Ectodermal cell (in vitro differentiated cells): ENCODE data around the gene ANKIB1.
"Not testable (repeated sequence)": the region's sequence is repeated elsewhere in the genome, so short reads cannot be mapped to it uniquely, and the experiment has no call there.

ENCODE experiments used
- H3K27ac ChIP-seq: 2 replicates; pipeline ENCODE4 v1.7.0; 2013; ENCODE audit warnings: mild to moderate bottlenecking, low read depth, low read length; ENCODE audit not compliant: insufficient read depth, poor library complexity, severe bottlenecking
- H3K27me3 ChIP-seq: 2 replicates; pipeline ENCODE4 v1.7.0; 2013; ENCODE audit warnings: mild to moderate bottlenecking, low read length; ENCODE audit not compliant: insufficient read depth, control insufficient read depth, poor library complexity, severe bottlenecking
- H3K36me3 ChIP-seq: one replicate; pipeline ENCODE4 v1.7.0; 2013; ENCODE audit warnings: low read length; ENCODE audit not compliant: control insufficient read depth, insufficient read depth
- H3K4me1 ChIP-seq: one replicate; pipeline ENCODE4 v1.7.0; 2013; ENCODE audit warnings: low read length; ENCODE audit not compliant: control insufficient read depth, insufficient read depth
- H3K4me3 ChIP-seq: 2 replicates; pipeline ENCODE4 v1.7.0; 2013; ENCODE audit warnings: low read depth, low read length, control low read depth; ENCODE audit not compliant: insufficient read depth
- H3K9me3 ChIP-seq: 2 replicates; pipeline ENCODE4 v1.7.0; 2013; ENCODE audit warnings: mild to moderate bottlenecking, low read length, moderate library complexity; ENCODE audit not compliant: control insufficient read depth
- WGBS, 2 experiments: methylation state at CpG; one replicate each; pipeline ENCODE4 v1.1.7; 2013; ENCODE audit warnings: missing lambda C conversion rate in 2 of 2; 5-methylcytosine and 5-hydroxymethylcytosine counted together

ANKIB1 gene

GRCh38 chr7:92244808-92245486, 827 bp upstream of the ANKIB1 start:
- H3K36me3 ChIP-seq, result peaks cover 3% of the 10 kb centered on the region
- H3K27ac ChIP-seq, result peak overlapping the region; percentile 84
- peak overlapping the region; percentile 80 for H3K4me3 ChIP-seq
- H3K4me1 ChIP-seq, result peaks cover 12% of the 10 kb centered on the region
- WGBS, 2 experiments, result 6% methylated on average over 11 of the region's 11 CpGs
- H3K9me3 ChIP-seq, result no peaks in the 10 kb centered on the region
- no peaks in the 10 kb centered on the region for H3K27me3 ChIP-seq

- Histone ChIP-seq H3K36me3 (no peaks in the 10 kb centered on the region), H3K9me3 (no peaks in the 10 kb centered on the region), H3K4me3 (peak overlapping the region; percentile 80), H3K4me1 (peaks cover 12% of the 10 kb centered on the region), H3K27ac (peak overlapping the region; percentile 84), H3K27me3 (no peaks in the 10 kb centered on the region)
- WGBS, 2 experiments, result 1% methylated on average over 34 to 35 of the region's 35 CpGs
Measured at GRCh38 chr7:92246360-92247101, 757 bp downstream of the ANKIB1 start.

GRCh38 chr7:92250603-92251002, 4.8 kb downstream of the ANKIB1 start:
- Histone ChIP-seq H3K4me3 (no peak overlapping the region), H3K27me3 (no peaks in the 10 kb centered on the region), H3K4me1 (peaks cover 5% of the 10 kb centered on the region), H3K9me3 (no peaks in the 10 kb centered on the region), H3K36me3 (no peaks in the 10 kb centered on the region), H3K27ac (no peak overlapping the region)

- no peak overlapping the region for H3K27ac ChIP-seq
- H3K4me1 ChIP-seq, result peaks cover 5% of the 10 kb centered on the region
- no peaks in the 10 kb centered on the region for H3K27me3 ChIP-seq
- H3K36me3 ChIP-seq, result no peaks in the 10 kb centered on the region
- no peak overlapping the region for H3K4me3 ChIP-seq
- 93 to 100% methylated on average over 1 of the region's 1 CpG for WGBS, 2 experiments
- H3K9me3 ChIP-seq, result no peaks in the 10 kb centered on the region
Measured at GRCh38 chr7:92251181-92251580, 5.4 kb downstream of the ANKIB1 start.

GRCh38 chr7:92253251-92253650, 7.5 kb downstream of the ANKIB1 start:
- Histone ChIP-seq H3K4me3 (no peak overlapping the region), H3K4me1 (no peaks in the 10 kb centered on the region), H3K27me3 (no peaks in the 10 kb centered on the region), H3K27ac (no peak overlapping the region), H3K36me3 (no peaks in the 10 kb centered on the region), H3K9me3 (no peaks in the 10 kb centered on the region)
- WGBS, 2 experiments, result 91 to 96% methylated on average over 1 of the region's 1 CpG

- not testable (repeated sequence) for H3K4me1 ChIP-seq, H3K27ac ChIP-seq, H3K27me3 ChIP-seq, H3K4me3 ChIP-seq, H3K9me3 ChIP-seq, H3K36me3 ChIP-seq
- 88 to 97% methylated on average over 1 of the region's 1 CpG for WGBS, 2 experiments
Measured at GRCh38 chr7:92254800-92255199, 9.0 kb downstream of the ANKIB1 start.

GRCh38 chr7:92255308-92255707, 9.5 kb downstream of the ANKIB1 start:
- H3K4me1 ChIP-seq, result no peaks in the 10 kb centered on the region
- H3K36me3 ChIP-seq, result no peaks in the 10 kb centered on the region
- WGBS, 2 experiments, result 88 to 97% methylated on average over 3 to 4 of the region's 4 CpGs
- H3K9me3 ChIP-seq, result no peaks in the 10 kb centered on the region
- H3K27ac ChIP-seq, result no peak overlapping the region
- H3K27me3 ChIP-seq, result no peaks in the 10 kb centered on the region
- H3K4me3 ChIP-seq, result no peak overlapping the region

GRCh38 chr7:92259062-92259461, 13.3 kb downstream of the ANKIB1 start:
- WGBS, 2 experiments, result 97 to 98% methylated on average over 4 of the region's 4 CpGs
- H3K4me1 ChIP-seq, result no peaks in the 10 kb centered on the region
- no peaks in the 10 kb centered on the region for H3K36me3 ChIP-seq
- H3K27ac ChIP-seq, result no peak overlapping the region
- no peaks in the 10 kb centered on the region for H3K9me3 ChIP-seq
- H3K4me3 ChIP-seq, result no peak overlapping the region
- no peaks in the 10 kb centered on the region for H3K27me3 ChIP-seq

GRCh38 chr7:92259610-92260247, 14.0 kb downstream of the ANKIB1 start:
- Histone ChIP-seq H3K36me3 (no peaks in the 10 kb centered on the region), H3K27ac (no peak overlapping the region), H3K4me1 (no peaks in the 10 kb centered on the region), H3K4me3 (no peak overlapping the region), H3K9me3 (no peaks in the 10 kb centered on the region), H3K27me3 (no peaks in the 10 kb centered on the region)
- 91 to 93% methylated on average over 2 of the region's 2 CpGs for WGBS, 2 experiments

- Histone ChIP-seq H3K9me3 (no peaks in the 10 kb centered on the region), H3K4me3 (no peak overlapping the region), H3K27me3 (no peaks in the 10 kb centered on the region), H3K27ac (no peak overlapping the region), H3K4me1 (no peaks in the 10 kb centered on the region), H3K36me3 (no peaks in the 10 kb centered on the region)
- WGBS, 2 experiments, result 83 to 87% methylated on average over 7 of the region's 7 CpGs
Measured at GRCh38 chr7:92260248-92260781, 14.5 kb downstream of the ANKIB1 start.
